ENCODE results near the gene GNRH2.

DNA sequence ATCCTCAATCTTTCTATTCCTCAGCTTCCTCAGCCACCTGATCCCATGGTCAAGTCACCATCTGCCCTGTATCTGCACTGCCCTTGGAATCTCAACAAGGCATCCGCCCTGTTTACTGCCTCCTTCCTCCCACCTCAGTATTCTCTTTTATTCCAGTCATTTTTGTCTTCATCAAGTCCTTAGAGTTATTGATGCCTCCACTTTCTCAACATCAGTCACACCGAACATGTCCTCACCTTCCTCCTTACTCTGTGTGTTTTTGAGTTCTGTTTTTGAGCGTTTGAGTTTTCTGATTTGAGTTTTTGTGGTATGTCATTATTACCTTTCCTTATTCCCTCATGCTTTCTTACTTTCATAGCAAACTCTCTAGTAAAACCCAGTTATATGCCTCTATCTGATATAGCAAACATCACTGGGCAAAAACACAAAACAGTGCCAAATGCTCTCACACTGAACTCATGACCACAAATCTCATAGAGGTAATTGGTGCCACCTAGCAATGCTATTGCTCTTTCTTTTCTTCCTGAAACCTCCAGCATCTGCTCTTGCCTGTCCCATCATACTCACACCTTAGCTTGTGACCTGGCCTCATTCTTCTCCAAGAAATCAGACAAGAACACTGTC lies 11.8 kb upstream of the GNRH2 start:
- TF ChIP-seq EZH2phosphoT487 (IDR thresholded peaks at IDR 0.05; ENCODE audit: insufficient read depth, low read depth) (no peak), EZH2 (IDR thresholded peaks at IDR 0.05; ENCODE audit: insufficient read depth, poor library complexity, severe bottlenecking) (no peak)
